ENCODE measurements around the gene TWSG1.

TWSG1 gene

DNA sequence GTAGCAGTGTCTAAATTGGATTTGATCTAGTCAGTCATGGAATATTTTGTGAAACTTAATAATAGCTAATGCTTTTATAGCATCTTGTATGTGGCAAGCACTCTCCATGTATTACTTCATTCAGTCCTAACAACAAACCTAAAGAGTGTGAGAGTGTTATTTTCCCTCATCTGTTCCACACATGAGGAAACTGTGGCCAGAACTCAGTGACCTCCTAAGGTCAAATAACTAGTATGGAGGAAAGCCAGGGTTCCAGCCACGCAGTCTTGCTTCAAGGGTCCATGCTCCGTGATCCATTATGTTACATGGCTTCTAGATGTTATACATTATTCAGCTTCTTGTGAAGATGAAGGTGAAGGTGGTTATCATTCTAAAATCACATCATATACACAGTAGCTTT lies 45.5 kb downstream of the TWSG1 start:
- no peak overlapping the region for H3K4me3 Mint-ChIP-seq
- peaks cover 54% of the 10 kb centered on the region for H3K36me3 Mint-ChIP-seq (ENCODE audit: low read depth)
- H3K27me3 Mint-ChIP-seq (ENCODE audit: low read depth): no peaks in the 10 kb centered on the region
- peak overlapping the region in 2 of 3 experiments; percentile 49 to 72 for H3K27ac Mint-ChIP-seq
- TF ChIP-seq, protein P1, sequence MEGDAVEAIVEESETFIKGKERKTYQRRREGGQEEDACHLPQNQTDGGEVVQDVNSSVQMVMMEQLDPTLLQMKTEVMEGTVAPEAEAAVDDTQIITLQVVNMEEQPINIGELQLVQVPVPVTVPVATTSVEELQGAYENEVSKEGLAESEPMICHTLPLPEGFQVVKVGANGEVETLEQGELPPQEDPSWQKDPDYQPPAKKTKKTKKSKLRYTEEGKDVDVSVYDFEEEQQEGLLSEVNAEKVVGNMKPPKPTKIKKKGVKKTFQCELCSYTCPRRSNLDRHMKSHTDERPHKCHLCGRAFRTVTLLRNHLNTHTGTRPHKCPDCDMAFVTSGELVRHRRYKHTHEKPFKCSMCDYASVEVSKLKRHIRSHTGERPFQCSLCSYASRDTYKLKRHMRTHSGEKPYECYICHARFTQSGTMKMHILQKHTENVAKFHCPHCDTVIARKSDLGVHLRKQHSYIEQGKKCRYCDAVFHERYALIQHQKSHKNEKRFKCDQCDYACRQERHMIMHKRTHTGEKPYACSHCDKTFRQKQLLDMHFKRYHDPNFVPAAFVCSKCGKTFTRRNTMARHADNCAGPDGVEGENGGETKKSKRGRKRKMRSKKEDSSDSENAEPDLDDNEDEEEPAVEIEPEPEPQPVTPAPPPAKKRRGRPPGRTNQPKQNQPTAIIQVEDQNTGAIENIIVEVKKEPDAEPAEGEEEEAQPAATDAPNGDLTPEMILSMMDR (IDR thresholded peaks at IDR 0.05; ENCODE audit: unreplicated experiment in 3 of 3): no peak
- peaks cover 14% of the 10 kb centered on the region for H3K4me1 Mint-ChIP-seq
- peaks cover 11% of the 10 kb centered on the region for H3K9me3 Mint-ChIP-seq

DNA sequence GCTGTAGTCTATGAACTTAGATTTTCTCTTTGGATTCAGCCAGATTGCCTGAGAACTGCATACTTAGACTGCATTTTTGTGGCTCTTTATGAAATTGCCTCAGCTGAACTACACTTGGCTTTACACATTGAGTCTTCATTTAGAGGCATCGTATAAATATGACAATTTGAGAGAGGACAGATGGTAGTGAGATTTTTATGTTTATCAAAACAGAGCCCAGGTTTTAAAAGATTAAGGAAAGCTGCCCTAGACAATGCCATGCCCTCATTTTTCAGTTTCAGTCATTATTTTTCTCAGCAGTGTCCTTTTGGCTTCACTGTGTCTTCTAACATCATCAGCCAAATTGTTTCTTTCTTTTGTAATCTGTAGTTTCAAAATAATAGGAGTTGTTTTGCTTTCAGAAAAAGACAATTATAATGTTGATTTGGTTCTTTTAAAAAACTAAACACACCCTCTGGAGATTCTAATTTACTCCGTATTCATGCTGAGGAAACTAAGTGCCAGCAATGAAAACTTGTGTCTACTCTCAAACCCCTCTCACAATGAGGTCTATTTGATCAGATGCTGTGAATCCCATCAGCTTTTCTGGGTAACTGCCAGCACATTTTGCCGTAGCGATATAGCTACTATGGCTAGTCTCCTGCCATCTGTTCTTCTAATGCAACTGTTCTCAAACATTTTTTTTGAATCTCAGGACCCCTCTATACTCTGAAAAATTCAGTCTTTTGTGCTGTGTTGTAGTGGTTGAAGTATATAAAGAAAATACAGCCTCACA lies 46.2 kb downstream of the TWSG1 start:
- Mint-ChIP-seq H3K4me1 (peaks cover 14% of the 10 kb centered on the region), H3K4me3 (peak overlapping the region in 1 of 3 experiments; percentile 3), H3K27me3 (ENCODE audit: low read depth) (no peaks in the 10 kb centered on the region), H3K27ac (peak overlapping the region; percentile 22 to 72 (median 58)), H3K36me3 (ENCODE audit: low read depth) (peaks cover 48% of the 10 kb centered on the region), H3K9me3 (peaks cover 6% of the 10 kb centered on the region)
- TF ChIP-seq, protein P1 (IDR thresholded peaks at IDR 0.05; ENCODE audit: unreplicated experiment in 3 of 3): no peak

DNA sequence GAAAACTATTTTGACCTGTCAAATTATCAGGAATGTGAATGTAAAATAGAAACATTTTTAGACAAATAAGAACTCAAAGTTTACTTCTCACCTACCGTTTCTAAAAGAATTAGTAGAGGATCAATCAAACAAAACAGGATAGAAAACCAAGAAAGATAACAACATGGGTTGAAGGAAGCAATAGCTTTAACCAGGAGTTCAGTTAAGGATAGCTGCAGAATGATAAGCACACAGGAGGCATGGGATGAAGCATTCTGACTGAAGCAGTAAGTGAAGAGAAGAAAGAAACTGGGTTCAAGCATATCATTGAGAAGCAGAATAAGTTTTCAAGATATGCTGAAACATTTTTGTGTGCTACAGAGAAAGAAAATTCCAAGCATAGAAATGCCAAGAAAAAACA lies 52.3 kb downstream of the TWSG1 start:
- H3K9me3 Mint-ChIP-seq: peaks cover 13% of the 10 kb centered on the region
- no peaks in the 10 kb centered on the region for H3K4me1 Mint-ChIP-seq
- H3K27me3 Mint-ChIP-seq (ENCODE audit: low read depth): no peaks in the 10 kb centered on the region
- peaks cover 66% of the 10 kb centered on the region for H3K36me3 Mint-ChIP-seq (ENCODE audit: low read depth)
- TF ChIP-seq, protein P1 (IDR thresholded peaks at IDR 0.05; ENCODE audit: unreplicated experiment in 3 of 3): no peak
- H3K27ac Mint-ChIP-seq: no peak overlapping the region
- no peak overlapping the region for H3K4me3 Mint-ChIP-seq

DNA sequence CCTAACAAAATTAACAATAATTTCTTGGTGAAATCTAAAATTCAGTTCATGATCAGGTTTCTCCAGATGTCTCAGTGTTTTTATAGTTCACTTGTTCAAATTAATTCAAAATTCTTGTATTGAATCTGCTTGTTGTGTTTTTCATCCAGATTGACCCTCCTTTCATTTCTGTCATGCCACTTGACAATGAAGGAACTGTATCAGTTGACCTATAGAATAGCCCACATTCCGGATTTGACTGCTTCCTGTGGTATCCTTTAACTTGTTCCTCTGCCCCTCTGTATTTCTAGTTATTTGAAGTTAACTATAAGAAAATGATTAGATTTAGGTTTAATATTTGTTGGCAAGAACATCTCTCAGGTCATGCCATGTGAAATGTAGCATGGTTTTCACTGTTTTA lies 53.3 kb downstream of the TWSG1 start:
- TF ChIP-seq, protein P1 (IDR thresholded peaks at IDR 0.05; ENCODE audit: unreplicated experiment in 3 of 3): no peak

DNA sequence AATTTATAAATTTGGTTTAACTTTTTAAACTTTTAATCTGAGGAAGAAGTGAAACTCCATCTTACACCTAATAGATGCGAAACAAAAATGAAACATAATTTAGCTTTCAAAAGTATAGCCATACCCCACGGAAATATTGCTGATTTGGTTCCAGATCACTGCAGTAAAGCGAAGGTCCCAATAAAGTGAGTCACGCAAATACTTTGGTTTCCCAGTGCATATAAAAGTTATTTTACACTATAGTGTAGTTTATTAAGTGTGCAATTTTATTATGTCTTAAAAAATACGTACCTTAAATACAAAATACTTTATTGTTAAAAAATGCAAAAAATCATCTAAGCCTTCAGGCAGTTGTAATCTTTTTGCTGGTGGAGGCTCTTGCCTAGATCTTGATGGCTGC lies 55.1 kb downstream of the TWSG1 start:
- TF ChIP-seq, protein P1 (IDR thresholded peaks at IDR 0.05; ENCODE audit: unreplicated experiment in 3 of 3): no peak
- Mint-ChIP-seq H3K9me3 (peaks cover 25% of the 10 kb centered on the region), H3K4me3 (no peak overlapping the region), H3K36me3 (ENCODE audit: low read depth) (peaks cover 81% of the 10 kb centered on the region), H3K27ac (no peak overlapping the region), H3K4me1 (no peaks in the 10 kb centered on the region), H3K27me3 (ENCODE audit: low read depth) (no peaks in the 10 kb centered on the region)

More for the DNA sequence above, 53.3 kb downstream of the TWSG1 start:
- Mint-ChIP-seq H3K27me3 (ENCODE audit: low read depth) (no peaks in the 10 kb centered on the region), H3K9me3 (peaks cover 21% of the 10 kb centered on the region), H3K4me1 (no peaks in the 10 kb centered on the region), H3K27ac (no peak overlapping the region), H3K4me3 (no peak overlapping the region), H3K36me3 (ENCODE audit: low read depth) (peaks cover 74% of the 10 kb centered on the region)

DNA sequence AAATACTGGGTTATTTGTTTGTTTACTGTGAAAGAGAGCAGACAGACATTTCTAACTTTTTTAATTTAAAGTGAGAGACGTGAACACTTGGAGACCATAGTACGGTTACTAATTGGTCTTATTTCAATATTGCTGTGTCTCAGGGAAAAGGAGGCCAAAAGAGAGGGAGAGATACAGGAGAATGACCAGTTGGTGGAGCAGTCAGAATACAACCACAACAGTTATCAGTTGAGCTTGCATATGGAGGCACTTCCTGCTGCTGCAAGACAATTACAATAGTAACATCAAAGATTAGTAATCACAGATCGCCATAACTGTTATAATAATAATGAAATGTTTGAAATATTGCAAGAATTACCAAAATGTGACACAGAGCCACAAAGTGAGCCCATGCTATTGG lies 58.2 kb downstream of the TWSG1 start:
- no peak overlapping the region for H3K27ac Mint-ChIP-seq
- TF ChIP-seq, protein P1 (IDR thresholded peaks at IDR 0.05; ENCODE audit: unreplicated experiment in 3 of 3): no peak
- H3K4me3 Mint-ChIP-seq: no peak overlapping the region
- H3K36me3 Mint-ChIP-seq (ENCODE audit: low read depth): peaks cover 90% of the 10 kb centered on the region
- no peaks in the 10 kb centered on the region for H3K4me1 Mint-ChIP-seq
- peaks cover 28% of the 10 kb centered on the region for H3K9me3 Mint-ChIP-seq
- no peaks in the 10 kb centered on the region for H3K27me3 Mint-ChIP-seq (ENCODE audit: low read depth)

Measured in nephron (organoid).